ENCODE results near the gene SCYL3.

DNA sequence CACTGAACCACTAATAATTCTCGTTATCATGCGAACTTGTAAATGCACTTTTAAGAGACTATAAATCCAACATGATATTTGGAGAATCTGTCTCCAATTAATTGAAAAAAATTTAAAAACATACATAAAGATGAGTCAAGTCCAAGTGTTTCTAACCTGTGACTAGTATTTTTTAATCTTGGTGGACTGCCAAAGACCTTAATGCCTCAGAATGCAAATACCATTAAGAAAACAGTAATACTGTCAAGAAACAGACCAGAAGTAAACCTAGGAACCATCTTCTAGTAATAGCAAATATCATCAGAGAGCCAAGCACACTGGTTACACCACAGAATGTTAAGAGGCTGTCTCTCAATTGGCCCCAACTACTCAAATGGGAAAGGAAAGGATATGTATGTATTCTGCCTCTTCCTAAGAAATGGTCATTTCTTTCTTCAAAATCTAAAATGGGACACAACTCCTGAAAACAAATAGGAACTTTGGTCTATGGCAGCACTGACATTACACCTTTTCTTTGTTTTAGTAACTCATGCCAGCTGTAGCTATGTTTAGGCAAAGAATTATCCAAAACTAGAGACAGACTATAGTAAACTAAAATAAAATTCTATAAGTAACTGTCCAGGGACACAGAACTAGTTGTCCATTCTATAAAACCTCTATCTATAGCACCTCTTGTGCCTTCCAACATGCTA, 15.8 kb downstream of the SCYL3 start:
- TF ChIP-seq, protein P1, sequence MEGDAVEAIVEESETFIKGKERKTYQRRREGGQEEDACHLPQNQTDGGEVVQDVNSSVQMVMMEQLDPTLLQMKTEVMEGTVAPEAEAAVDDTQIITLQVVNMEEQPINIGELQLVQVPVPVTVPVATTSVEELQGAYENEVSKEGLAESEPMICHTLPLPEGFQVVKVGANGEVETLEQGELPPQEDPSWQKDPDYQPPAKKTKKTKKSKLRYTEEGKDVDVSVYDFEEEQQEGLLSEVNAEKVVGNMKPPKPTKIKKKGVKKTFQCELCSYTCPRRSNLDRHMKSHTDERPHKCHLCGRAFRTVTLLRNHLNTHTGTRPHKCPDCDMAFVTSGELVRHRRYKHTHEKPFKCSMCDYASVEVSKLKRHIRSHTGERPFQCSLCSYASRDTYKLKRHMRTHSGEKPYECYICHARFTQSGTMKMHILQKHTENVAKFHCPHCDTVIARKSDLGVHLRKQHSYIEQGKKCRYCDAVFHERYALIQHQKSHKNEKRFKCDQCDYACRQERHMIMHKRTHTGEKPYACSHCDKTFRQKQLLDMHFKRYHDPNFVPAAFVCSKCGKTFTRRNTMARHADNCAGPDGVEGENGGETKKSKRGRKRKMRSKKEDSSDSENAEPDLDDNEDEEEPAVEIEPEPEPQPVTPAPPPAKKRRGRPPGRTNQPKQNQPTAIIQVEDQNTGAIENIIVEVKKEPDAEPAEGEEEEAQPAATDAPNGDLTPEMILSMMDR (IDR thresholded peaks at IDR 0.05) = no peak
- TF ChIP-seq POLR2A (IDR thresholded peaks at IDR 0.05) = no peak

All from right lobe of liver (tissue), 4 donors.